Measurements from ENCODE around the gene PLCH2. TPM values are rescaled to one million over a fixed set of nuclear protein-coding genes. Genes with fewer than 3 reads are reported as not detected.
A peak's percentile ranks its signal among the peaks of the same experiment; 100 is the strongest.
"Not testable (repeated sequence)": the region's sequence is repeated elsewhere in the genome, so short reads cannot be mapped to it uniquely, and the experiment has no call there.

The PLCH2 gene
- total RNA-seq, 1 experiment from 2014 or later = not detected

GRCh38 chr1:2545754-2546514 is 69.8 kb downstream of the PLCH2 start:
- DNase-seq (ENCODE audit: low read depth) = peak; percentile 88

- DNase-seq (ENCODE audit: low read depth) = peak; percentile 94
Observed at GRCh38 chr1:2546515-2547209, 70.6 kb downstream of the PLCH2 start.

GRCh38 chr1:2547210-2548067 is 71.3 kb downstream of the PLCH2 start:
- DNase-seq (ENCODE audit: low read depth) = no peak

- peak; percentile 83 for DNase-seq (ENCODE audit: low read depth)
Observed at GRCh38 chr1:2548068-2548589, 72.0 kb downstream of the PLCH2 start.

GRCh38 chr1:2549367-2550029 is 73.4 kb downstream of the PLCH2 start:
- DNase-seq (ENCODE audit: low read depth) = not testable (repeated sequence)

GRCh38 chr1:2550309-2550861 is 74.3 kb downstream of the PLCH2 start:
- not testable (repeated sequence) for DNase-seq (ENCODE audit: low read depth)

- not testable (repeated sequence) for DNase-seq (ENCODE audit: low read depth)
Observed at GRCh38 chr1:2551544-2551943, 75.5 kb downstream of the PLCH2 start.

- DNase-seq (ENCODE audit: low read depth) = no peak
Observed at GRCh38 chr1:2552189-2552588, 76.1 kb downstream of the PLCH2 start.

- DNase-seq (ENCODE audit: low read depth) = not testable (repeated sequence)
Observed at GRCh38 chr1:2553076-2553475, 77.0 kb downstream of the PLCH2 start.

GRCh38 chr1:2553871-2554620 is 78.0 kb downstream of the PLCH2 start:
- DNase-seq (ENCODE audit: low read depth) = no peak

- DNase-seq (ENCODE audit: low read depth) = peak; percentile 45
Observed at GRCh38 chr1:2554621-2555387, 78.7 kb downstream of the PLCH2 start.

Other genes starting within 250 kb of the PLCH2 start
- gene SKI, start 248.0 kb upstream of the PLCH2 start, total RNA-seq (2014; rRNA removed; shearing (Covaris generic)) = 3.3 and 5.3 TPM in 2 replicates
- gene MORN1, start 84.7 kb upstream of the PLCH2 start, total RNA-seq (2014; rRNA removed; shearing (Covaris generic)) = 15.1 and 30.5 TPM in 2 replicates
- 140 and 195 TPM in 2 replicates for gene RER1, start 84.4 kb upstream of the PLCH2 start, total RNA-seq (2014; rRNA removed; shearing (Covaris generic))
- gene PEX10, start 63.7 kb upstream of the PLCH2 start, total RNA-seq (2014; rRNA removed; shearing (Covaris generic)) = 33.4 and 36.3 TPM in 2 replicates
- 18.6 and 44.7 TPM in 2 replicates for gene PANK4, start 50.3 kb downstream of the PLCH2 start, total RNA-seq (2014; rRNA removed; shearing (Covaris generic))
- not detected in 2 replicates for gene HES5, start 54.0 kb downstream of the PLCH2 start, total RNA-seq (2014; rRNA removed; shearing (Covaris generic))
- 9.0 and 12.1 TPM in 2 replicates for gene TNFRSF14, start 80.1 kb downstream of the PLCH2 start, total RNA-seq (2014; rRNA removed; shearing (Covaris generic))
- 13.0 and 20.6 TPM in 2 replicates for gene PRXL2B, start 110.5 kb downstream of the PLCH2 start, total RNA-seq (2014; rRNA removed; shearing (Covaris generic))
- not detected in 2 replicates for gene MMEL1, start 156.7 kb downstream of the PLCH2 start, total RNA-seq (2014; rRNA removed; shearing (Covaris generic))